Prostate gland (tissue), 2 donors: ENCODE data around the gene NFKB1. TPM values are rescaled to one million over a fixed set of nuclear protein-coding genes. Genes with fewer than 3 reads are reported as not detected.

Experiments
- DNase-seq: peaks from one replicate; pipeline ENCODE4 v3.0.0-alpha.2; 2019; ENCODE audit warnings: low spot score
- H3K27ac ChIP-seq, 2 donors: fragments of 200-600 bp; sonication (generic); 2 replicates each; pipeline ENCODE4 v1.5.1; 2017 to 2019
- H3K27me3 ChIP-seq: fragments of 200-600 bp; sonication (generic); replicated peaks from 2 replicates; pipeline ENCODE4 v1.5.1; 2019; ENCODE audit not compliant: insufficient read depth
- H3K36me3 ChIP-seq, 2 donors: fragments of 200-600 bp; sonication (generic); 1 replicate in 1 of 2; 2 replicates in 1 of 2; pipeline versions ENCODE4 v1.5.1 to v1.8.1; 2017 to 2019
- H3K4me1 ChIP-seq: fragments of 200-600 bp; sonication (generic); replicated peaks from 2 replicates; pipeline ENCODE4 v1.5.1; 2019
- H3K4me3 ChIP-seq, 2 donors: fragments of 200-600 bp; sonication (generic); 2 replicates each; pipeline ENCODE4 v1.5.1; 2017 to 2019
- H3K9me3 ChIP-seq: fragments of 200-600 bp; sonication (generic); 2 replicates; pipeline ENCODE4 v1.5.1; 2017
- CTCF ChIP-seq, 4 experiments: fragments of 200-600 bp in 2 of 4; fragments of 450-650 bp in 2 of 4; sonication (generic) in 2 of 4; IDR thresholded peaks; 1 replicate in 3 of 4; 2 replicates in 1 of 4; pipeline ENCODE4 v1.5.1; 2016 to 2019; ENCODE audit warnings: antibody characterized with exemption in 4 of 4, mild to moderate bottlenecking in 2 of 4, moderate library complexity in 2 of 4
- POLR2A ChIP-seq: fragments of 450-650 bp; IDR thresholded peaks from one replicate; pipeline ENCODE4 v1.6.1; 2016; ENCODE audit warnings: antibody characterized with exemption, mild to moderate bottlenecking
- POLR2AphosphoS5 ChIP-seq: sonication (generic); formaldehyde crosslinking; IDR thresholded peaks from one replicate; pipeline ENCODE4 v1.6.1; 2017; ENCODE audit warnings: antibody characterized with exemption
- WGBS: methylation state at CpG from one replicate; pipeline ENCODE4 v1.1.5; 2018; 5-methylcytosine and 5-hydroxymethylcytosine counted together
- intact Hi-C: fragments of 100-400 bp; cut with DNase I; formaldehyde crosslinking; loops from one replicate; pipeline ENCODE4 v1.14.2; 2022
- total RNA-seq, 2 donors: library from RNA; depleted of rRNA; stranded (reverse); fragments of >200 nt; gene quantifications; one replicate each; pipeline ENCODE4 v1.1.0, GENCODE V29; 2016

The NFKB1 gene
- total RNA-seq, 2 donors from 2014 or later = 32.3 to 35.4 TPM

DNA sequence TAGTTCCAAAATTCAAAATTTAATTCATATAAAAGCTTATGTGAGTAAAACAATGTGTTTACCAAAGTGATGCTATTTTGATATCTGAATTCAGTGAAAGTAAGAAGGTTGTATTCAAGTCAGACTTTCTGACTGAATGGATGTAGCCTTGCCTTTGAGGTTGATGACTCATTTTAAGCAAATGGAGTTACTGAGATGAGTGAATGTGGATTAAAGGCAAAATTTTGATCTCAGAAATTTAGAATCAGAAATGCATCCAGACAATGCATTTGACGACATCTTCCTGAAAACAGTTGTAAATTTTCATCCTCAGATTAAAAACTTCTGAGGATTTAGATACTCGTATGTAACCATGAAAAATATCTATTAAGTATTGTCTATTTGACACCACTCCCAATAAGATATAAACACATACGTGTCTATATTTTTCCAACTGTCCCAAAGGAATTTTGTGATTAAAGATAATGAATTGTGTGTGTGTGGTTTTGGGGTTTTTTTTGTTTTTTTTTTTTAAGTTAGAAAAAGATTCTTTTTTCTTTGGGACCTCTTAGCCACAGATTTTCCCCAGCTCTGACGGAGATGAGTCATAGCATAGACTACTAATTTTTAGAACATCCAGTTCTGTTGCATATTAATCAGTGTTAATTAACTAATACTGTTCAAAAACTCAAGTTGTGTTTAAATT lies 34.4 kb downstream of the NFKB1 start:
- H3K4me3 ChIP-seq = no peak overlapping the region
- no peaks in the 10 kb centered on the region for H3K36me3 ChIP-seq
- TF ChIP-seq POLR2A (no peak), CTCF (IDR thresholded peaks at IDR 0.05) (no peak), POLR2AphosphoS5 (no peak)
- no peaks in the 10 kb centered on the region for H3K9me3 ChIP-seq
- no peak overlapping the region for H3K27ac ChIP-seq
- H3K27me3 ChIP-seq = no peaks in the 10 kb centered on the region
- no peak for DNase-seq
- intact Hi-C loops = no loop called here
- WGBS = 89% methylated on average over 4 of the region's 4 CpGs
- no peaks in the 10 kb centered on the region for H3K4me1 ChIP-seq

DNA sequence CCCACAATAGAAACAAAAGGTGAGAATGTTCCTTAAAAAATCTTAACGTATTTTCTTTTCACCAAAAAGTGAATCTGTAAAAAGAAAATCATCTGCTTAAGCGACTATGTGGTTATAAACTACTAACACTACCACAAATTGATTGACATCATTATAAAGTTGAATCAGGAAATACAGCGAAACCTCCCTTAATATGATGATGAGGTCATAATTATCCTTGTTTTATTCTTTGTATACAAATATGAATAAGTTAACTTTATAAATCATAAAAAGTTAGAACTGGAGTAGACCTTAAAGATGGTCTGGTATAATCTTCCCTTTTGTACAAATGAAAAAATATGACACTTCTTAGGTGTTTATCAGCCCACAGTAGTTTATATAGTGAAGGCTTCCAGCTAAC lies 35.6 kb downstream of the NFKB1 start:
- H3K36me3 ChIP-seq = no peaks in the 10 kb centered on the region
- WGBS = 92% methylated on average over 3 of the region's 3 CpGs

GRCh38 chr4:102537269-102537668 lies 36.1 kb downstream of the NFKB1 start:
- Histone ChIP-seq H3K4me1 (no peaks in the 10 kb centered on the region), H3K36me3 (no peaks in the 10 kb centered on the region), H3K4me3 (no peak overlapping the region), H3K27me3 (no peaks in the 10 kb centered on the region), H3K9me3 (no peaks in the 10 kb centered on the region), H3K27ac (no peak overlapping the region)
- intact Hi-C loops = no loop called here
- no peak for DNase-seq
- 42% methylated on average over 2 of the region's 2 CpGs for WGBS
- TF ChIP-seq POLR2AphosphoS5 (peak; percentile 25), POLR2A (no peak)

More for the DNA sequence above, 35.6 kb downstream of the NFKB1 start:
- H3K27me3 ChIP-seq = no peaks in the 10 kb centered on the region
- H3K27ac ChIP-seq = no peak overlapping the region
- no peaks in the 10 kb centered on the region for H3K4me1 ChIP-seq
- DNase-seq = no peak
- intact Hi-C loops = no loop called here
- H3K4me3 ChIP-seq = no peak overlapping the region
- TF ChIP-seq CTCF (IDR thresholded peaks at IDR 0.05) (no peak), POLR2A (no peak), POLR2AphosphoS5 (no peak)
- no peaks in the 10 kb centered on the region for H3K9me3 ChIP-seq

DNA sequence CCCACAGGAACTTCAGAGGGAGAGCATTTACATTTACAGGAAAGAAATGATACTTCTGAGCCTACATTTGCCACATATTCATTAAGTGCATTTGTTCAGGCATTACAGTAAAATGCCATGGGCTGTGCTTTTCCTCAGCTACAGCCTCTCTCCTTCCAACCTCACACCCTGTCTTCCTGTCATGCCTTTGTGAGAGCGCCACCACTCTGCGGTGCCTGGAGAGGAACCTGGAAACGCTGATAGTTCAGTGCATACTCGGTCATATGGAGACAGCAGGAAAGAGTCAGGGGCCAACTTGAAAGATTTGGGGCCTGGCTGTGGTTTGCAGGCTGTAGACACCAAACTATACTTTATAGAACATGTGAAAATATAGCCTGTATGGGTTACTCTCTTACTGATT lies 40.5 kb downstream of the NFKB1 start:
- WGBS = 84% methylated on average over 4 of the region's 4 CpGs
- no peaks in the 10 kb centered on the region for H3K36me3 ChIP-seq
- no peaks in the 10 kb centered on the region for H3K27me3 ChIP-seq
- no peak for DNase-seq
- no peak overlapping the region for H3K27ac ChIP-seq
- no peak overlapping the region for H3K4me3 ChIP-seq
- H3K4me1 ChIP-seq = no peaks in the 10 kb centered on the region
- intact Hi-C loops = no loop called here
- TF ChIP-seq POLR2A (no peak), CTCF (IDR thresholded peaks at IDR 0.05) (no peak), POLR2AphosphoS5 (no peak)
- no peaks in the 10 kb centered on the region for H3K9me3 ChIP-seq

DNA sequence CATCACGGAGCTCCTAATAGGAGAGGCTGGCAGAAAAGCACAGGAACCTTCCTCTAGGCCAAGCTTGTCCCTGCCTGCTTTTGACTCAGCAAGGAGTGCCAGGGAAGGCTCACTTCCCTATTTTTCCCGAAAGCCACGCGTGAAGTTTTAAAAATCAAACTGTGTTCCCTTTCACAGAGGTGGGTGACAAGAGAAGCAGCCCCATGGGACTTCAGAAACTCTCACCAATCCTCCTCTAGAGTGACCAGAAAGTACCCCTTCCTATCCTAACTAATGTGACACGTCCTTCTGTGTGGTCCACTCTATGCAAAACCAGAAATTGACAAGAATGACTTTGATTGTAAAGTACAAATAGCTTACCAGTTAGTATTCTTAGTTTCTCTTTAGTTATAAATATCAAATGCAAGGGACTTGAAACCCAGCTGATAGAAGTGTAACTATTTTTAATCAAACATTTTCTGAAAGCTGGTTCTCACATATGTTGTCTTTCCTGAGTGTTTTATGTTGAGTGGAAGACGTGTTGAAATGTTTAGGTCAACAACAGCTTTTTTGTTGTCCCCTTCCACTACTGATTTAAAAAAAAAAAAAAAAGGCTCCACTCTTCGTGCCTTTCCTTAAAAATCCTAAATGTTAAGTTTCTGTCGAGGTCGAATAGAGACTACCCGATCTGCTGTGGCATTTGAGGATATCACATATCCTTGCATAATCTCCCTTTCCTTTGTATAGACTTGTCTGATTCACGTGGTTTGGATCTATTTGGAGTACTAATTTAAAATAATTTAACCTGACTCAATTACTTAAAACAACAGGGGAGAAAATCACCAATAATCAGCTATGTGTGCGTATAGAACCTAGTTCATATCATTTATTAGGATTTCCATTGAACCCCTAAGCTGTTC lies 42.1 kb downstream of the NFKB1 start:
- H3K27ac ChIP-seq = no peak overlapping the region
- peak; percentile 23 for DNase-seq
- TF ChIP-seq CTCF (IDR thresholded peaks at IDR 0.05) (no peak), POLR2AphosphoS5 (peak; percentile 10), POLR2A (no peak)
- WGBS = 60% methylated on average over 12 of the region's 12 CpGs
- intact Hi-C loops = no loop called here
- no peaks in the 10 kb centered on the region for H3K4me1 ChIP-seq
- H3K27me3 ChIP-seq = no peaks in the 10 kb centered on the region
- no peaks in the 10 kb centered on the region for H3K9me3 ChIP-seq
- no peaks in the 10 kb centered on the region for H3K36me3 ChIP-seq
- no peak overlapping the region for H3K4me3 ChIP-seq
